ENCODE data around the gene NRXN3.

The NRXN3 gene

GRCh38 chr14:79451601-79452000, 1281.4 kb downstream of the NRXN3 start:
- no peak for DNase-seq (ENCODE audit: low read depth, low spot score)
- H3K4me3 ChIP-seq (ENCODE audit: low read length): no peak overlapping the region

DNA sequence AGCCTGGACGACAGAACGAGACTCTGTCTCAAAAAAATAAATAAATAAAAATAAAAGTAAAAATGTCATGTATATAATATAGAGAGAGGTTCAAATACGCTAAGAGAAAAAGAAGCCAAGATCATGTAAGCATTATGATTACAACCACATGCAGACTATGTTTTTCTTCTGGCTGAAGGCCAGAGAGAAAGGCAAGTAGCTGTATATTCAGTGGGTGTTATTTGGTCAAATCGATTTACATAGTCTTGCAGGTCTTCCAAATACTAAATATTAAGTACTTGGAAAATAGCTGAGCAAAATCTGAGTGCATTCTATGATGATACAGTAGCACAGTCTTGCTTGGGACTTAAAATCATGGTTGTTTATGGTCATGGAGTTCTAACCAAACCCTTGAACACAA, 1283.1 kb downstream of the NRXN3 start:
- no peak overlapping the region for H3K4me3 ChIP-seq (ENCODE audit: low read length)
- DNase-seq (ENCODE audit: low read depth, low spot score): no peak

DNA sequence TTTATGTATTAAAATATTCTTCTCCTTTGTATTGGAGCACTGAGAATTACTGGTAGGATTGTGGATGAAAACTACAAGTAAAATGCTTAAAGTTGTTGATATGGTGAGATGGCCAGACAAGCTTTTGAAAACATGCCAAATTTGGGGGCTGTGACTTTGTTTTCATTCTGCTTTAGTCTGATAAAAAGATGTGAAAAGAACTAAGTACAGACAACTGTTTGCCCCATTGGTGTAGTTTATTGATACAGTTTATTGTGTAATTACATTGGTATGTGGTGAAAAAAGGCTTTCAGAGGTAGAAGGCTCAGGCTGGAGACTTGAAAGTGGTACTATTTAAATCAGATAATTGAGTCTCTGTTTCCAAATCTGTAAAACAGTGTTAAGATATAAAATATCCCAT, 1294.3 kb downstream of the NRXN3 start:
- DNase-seq (ENCODE audit: low read depth, low spot score): no peak
- no peak overlapping the region for H3K4me3 ChIP-seq (ENCODE audit: low read length)

DNA sequence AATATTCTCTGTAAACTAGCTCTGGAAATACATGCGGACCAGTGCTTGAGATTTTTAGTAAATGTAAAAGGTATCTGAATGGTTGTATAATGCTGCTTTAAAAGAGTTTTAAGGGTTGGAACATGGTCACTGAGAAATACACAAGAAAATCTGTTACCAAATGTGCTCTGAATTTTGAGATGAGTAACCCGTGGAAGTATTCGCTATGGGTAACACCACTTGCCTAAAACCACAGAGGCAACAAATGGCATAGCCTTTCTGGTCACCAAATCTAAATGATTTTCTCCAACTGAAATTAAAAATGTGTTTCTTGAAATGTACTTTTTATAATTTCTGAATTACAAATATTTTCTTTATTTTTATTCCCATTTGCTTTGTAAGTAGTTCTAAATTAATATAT, 1295.5 kb downstream of the NRXN3 start:
- no peak for DNase-seq (ENCODE audit: low read depth, low spot score)

DNA sequence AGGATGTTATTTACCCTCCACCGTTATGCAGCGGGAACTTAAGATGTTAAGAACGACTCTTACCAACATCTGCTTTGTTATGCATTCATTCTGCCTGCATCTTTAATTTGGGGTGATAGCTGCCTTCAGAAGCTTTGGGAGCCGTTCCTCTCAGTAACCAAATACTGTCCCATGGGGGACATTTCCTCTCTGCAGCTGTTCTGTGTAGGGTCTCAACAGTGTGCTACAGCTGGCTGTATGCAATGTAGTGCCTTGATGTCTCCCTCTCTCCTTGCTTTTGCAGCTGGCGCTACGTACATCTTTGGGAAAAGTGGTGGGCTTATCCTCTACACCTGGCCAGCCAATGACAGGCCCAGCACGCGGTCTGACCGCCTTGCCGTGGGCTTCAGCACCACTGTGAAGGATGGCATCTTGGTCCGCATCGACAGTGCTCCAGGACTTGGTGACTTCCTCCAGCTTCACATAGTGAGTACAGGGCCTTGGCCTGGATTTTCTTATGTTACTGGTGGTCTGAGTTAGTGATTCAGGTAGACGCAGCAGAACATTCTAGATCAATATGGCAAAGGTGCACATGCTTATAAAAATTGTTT, 1296.9 kb downstream of the NRXN3 start:
- no peak for DNase-seq (ENCODE audit: low read depth, low spot score)
- no peak overlapping the region for H3K4me3 ChIP-seq (ENCODE audit: low read length)

More for the DNA sequence above, 1295.5 kb downstream of the NRXN3 start:
- H3K4me3 ChIP-seq (ENCODE audit: low read length): no peak overlapping the region

GRCh38 chr14:79467835-79468234, 1297.7 kb downstream of the NRXN3 start:
- DNase-seq (ENCODE audit: low read depth, low spot score): no peak
- no peak overlapping the region for H3K4me3 ChIP-seq (ENCODE audit: low read length)

DNA sequence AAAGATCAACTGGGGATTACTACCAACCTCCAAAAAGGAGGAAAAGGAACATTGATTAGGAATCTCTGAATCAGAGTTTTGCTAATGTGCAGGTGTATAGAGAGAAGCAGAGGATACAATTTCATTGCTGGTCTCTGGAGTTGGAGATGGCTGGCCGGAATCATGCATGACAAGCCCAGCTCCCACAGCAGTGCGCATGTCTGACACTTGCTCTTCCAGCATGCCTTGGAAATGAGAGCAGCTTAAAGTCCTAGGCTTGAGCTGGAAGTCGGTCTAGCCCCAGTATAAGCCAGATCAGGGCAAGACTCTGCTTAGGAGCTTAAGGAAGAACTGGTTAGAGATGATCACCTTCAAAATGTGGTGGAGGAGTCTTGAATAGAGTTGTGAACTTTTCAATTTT, 1298.3 kb downstream of the NRXN3 start:
- no peak overlapping the region for H3K4me3 ChIP-seq (ENCODE audit: low read length)
- no peak for DNase-seq (ENCODE audit: low read depth, low spot score)

DNA sequence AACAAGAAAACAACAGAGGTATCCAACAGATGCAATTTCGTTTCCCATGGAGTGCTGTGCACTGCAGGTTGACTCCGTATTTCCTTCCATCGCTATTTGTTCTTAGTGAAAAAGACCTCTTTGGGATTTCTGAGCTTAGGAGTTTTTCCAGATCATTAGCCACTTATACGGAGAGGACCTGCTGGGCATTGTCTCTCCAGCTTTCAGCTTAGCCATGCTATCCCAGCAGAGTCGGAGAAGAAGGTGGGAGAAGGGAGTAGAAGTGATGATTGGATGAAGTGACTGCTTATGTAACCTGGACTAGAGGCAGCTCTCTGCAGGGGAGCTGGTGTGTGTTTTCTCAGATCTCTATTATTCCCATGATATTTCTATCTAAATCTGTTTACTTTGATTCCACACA, 1303.5 kb downstream of the NRXN3 start:
- DNase-seq (ENCODE audit: low read depth, low spot score): no peak
- no peak overlapping the region for H3K4me3 ChIP-seq (ENCODE audit: low read length)

GRCh38 chr14:79475887-79476532, 1305.8 kb downstream of the NRXN3 start:
- no peak overlapping the region for H3K4me3 ChIP-seq (ENCODE audit: low read length)
- no peak for DNase-seq (ENCODE audit: low read depth, low spot score)

- no peak for DNase-seq (ENCODE audit: low read depth, low spot score)
- no peak overlapping the region for H3K4me3 ChIP-seq (ENCODE audit: low read length)
Measured at GRCh38 chr14:79476552-79476951, 1306.4 kb downstream of the NRXN3 start.

GRCh38 chr14:79480212-79480611, 1310.0 kb downstream of the NRXN3 start:
- DNase-seq (ENCODE audit: low read depth, low spot score): no peak

DNA sequence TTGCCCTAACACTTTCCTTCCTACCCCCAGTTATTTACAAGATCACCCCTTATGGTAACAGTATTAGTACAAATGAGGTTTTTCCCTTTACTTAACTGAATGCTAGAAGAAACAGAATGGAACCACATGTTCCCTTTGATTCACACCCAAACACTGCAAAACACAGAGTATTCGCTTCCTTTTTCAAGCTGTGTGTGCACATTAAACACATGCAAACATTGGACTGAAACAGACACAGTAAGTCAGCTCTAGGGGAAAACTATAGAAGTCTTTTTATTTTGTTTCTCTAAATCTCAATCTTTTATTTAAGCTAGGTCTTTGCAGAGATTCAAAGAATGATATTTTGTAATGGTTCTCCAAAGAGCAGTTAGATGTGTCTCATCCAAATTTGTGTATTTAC, 1312.7 kb downstream of the NRXN3 start:
- no peak for DNase-seq (ENCODE audit: low read depth, low spot score)
- no peak overlapping the region for H3K4me3 ChIP-seq (ENCODE audit: low read length)

More at GRCh38 chr14:79480212-79480611, 1310.0 kb downstream of the NRXN3 start:
- H3K4me3 ChIP-seq (ENCODE audit: low read length): no peak overlapping the region

DNA sequence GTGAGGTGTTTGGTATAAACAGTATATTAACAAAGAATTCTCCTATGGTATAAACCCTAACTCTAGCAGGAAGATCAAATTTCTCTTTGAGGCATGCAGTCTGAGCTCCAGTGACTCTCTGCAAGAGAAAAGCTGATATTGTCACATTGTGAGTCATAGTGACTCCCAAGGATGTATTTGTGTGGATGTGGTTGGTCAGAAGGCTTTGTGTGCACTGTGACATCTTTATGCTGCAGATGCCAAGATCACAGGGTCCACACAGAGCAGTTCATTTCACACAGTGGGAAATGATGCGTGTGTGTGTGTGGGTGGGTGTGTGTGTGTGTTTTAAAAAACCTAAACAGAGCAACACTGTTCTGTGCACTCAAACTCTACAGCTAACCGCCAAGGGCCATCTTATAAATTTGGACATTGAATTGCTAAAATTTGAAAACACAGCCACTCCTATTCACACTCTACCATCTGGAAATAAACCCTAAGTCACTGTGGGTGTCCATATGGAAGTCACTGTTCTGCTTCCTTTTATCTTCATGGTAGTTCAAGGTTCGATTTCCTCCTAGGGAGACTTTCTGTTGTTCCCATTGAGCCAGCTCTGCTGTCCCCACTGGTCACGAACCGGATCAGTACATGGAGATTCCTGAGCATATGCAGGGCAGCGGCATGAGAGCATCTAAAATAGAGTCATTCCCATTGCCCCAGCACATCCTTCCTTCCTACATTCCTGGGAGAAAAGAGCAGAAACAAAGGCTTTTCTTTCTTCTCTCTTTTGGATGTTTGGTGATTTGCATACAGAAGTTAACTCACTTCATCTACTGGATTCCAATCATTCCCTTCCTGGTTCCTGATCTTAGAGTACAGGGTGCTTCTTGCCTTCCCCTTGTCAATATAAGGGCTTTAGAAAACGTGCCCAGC, 1313.6 kb downstream of the NRXN3 start:
- no peak for DNase-seq (ENCODE audit: low read depth, low spot score)
- H3K4me3 ChIP-seq (ENCODE audit: low read length): no peak overlapping the region

DNA sequence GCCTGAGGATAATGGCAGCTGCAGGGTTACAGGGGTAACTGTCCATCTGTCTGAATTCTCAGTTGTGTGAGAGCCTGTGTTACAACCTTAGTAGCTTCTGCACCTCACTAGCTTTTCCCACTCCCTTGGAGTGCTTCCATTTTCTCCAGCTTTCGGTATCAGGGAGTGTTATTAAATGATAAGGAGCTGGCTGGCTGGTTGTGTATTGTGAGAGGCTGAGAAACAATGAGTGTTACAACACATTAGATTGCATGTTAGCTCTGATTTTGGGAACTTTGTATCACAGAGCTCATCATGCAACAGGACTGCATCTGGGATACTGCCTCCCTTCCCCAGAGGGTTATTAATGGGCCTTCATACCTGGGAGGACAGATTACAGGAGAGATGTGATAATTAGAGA, 1317.5 kb downstream of the NRXN3 start:
- H3K4me3 ChIP-seq (ENCODE audit: low read length): no peak overlapping the region
- no peak for DNase-seq (ENCODE audit: low read depth, low spot score)

DNA sequence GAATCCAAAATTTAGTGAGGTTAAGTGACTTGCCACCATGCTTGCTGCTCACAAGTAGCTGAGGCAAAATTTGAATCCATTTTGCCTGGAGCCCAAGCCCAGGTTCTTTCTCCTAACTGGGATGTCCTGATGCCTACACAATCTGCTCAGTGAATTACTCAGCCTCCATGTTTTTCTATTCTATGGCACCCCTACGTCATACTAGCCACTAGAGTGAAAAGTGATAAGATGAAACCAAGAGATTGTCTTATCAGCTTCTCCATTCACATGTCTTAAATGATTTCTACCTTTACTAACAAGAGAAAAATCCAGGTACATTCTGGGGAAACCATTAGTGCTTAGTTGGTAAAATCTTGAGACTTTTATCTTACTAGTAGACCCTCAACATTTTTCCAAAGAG, 1321.0 kb downstream of the NRXN3 start:
- H3K4me3 ChIP-seq (ENCODE audit: low read length): no peak overlapping the region
- no peak for DNase-seq (ENCODE audit: low read depth, low spot score)

- H3K4me3 ChIP-seq (ENCODE audit: low read length): no peak overlapping the region
Measured at GRCh38 chr14:79493081-79493645, 1323.0 kb downstream of the NRXN3 start.

GRCh38 chr14:79496701-79497100, 1326.5 kb downstream of the NRXN3 start:
- DNase-seq (ENCODE audit: low read depth, low spot score): no peak

More at GRCh38 chr14:79493081-79493645, 1323.0 kb downstream of the NRXN3 start:
- DNase-seq (ENCODE audit: low read depth, low spot score): no peak

DNA sequence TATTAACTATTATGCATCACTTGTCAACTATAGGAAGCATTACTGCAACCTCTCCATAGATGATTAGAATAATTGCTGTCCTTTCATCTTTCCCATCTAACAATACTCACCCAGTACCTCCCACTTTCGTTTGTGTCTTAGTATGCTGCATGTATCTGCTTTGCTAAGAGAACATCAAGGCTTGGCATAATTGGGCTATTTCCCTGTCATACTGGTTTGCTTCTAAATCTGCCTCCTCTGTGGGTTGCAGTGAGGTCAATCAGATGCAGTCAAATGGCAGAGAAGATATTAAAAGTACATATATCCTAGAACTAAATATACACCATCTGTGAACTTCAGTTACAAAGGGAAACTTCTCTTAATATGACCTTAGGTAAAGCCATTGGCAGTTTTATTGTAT, 1330.3 kb downstream of the NRXN3 start:
- H3K4me3 ChIP-seq (ENCODE audit: low read length): no peak overlapping the region
- no peak for DNase-seq (ENCODE audit: low read depth, low spot score)

More at GRCh38 chr14:79496701-79497100, 1326.5 kb downstream of the NRXN3 start:
- no peak overlapping the region for H3K4me3 ChIP-seq (ENCODE audit: low read length)

DNA sequence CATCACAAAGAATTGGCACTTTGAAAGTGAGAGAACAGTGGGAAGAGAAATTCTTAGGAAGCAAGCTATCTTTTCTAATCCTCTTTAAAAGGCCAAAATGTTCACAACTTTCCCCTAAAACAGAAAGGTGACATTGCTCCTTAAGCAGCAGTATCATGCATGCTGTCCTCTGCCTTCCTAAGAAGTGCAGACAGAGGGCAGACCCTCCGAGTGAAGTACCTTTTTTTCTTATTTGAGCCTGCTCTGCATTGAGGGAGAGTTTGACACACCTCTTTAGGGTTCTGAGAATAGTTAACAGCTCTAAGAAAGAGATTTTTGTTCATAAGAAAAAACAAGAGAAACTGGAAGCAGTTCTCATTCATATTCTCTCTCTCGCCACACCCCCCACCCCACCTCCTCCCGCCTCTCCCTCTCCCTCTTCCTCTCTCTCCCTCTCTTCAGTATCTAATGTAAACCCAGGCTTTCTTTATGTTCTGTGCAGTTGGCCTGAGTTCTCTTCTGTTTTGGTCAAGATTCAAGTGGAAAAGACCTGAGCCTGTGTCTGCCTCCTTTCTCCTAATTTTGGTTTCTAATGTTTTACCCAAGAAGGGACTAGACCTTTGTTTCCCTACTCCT, 1332.1 kb downstream of the NRXN3 start:
- H3K4me3 ChIP-seq (ENCODE audit: low read length): no peak overlapping the region
- no peak for DNase-seq (ENCODE audit: low read depth, low spot score)
